SHP77 (cell line): ENCODE results near the gene CEP78.
"Not testable (repeated sequence)": the region's sequence is repeated elsewhere in the genome, so short reads cannot be mapped to it uniquely, and the experiment has no call there.

ENCODE experiments used
- DNase-seq, 2 experiments: peaks; one replicate each; lab custom pipeline; 2025; lab: John Stamatoyannopoulos, UW

CEP78 gene

GRCh38 chr9:78236551-78236910, 656 bp downstream of the CEP78 start:
- no peak for DNase-seq

GRCh38 chr9:78238046-78239038, 2.5 kb downstream of the CEP78 start:
- DNase-seq: no peak

- no peak for DNase-seq
Measured at GRCh38 chr9:78239506-78239905, 3.6 kb downstream of the CEP78 start.

- no peak for DNase-seq
Measured at GRCh38 chr9:78242041-78242440, 6.2 kb downstream of the CEP78 start.

GRCh38 chr9:78243130-78243529, 7.3 kb downstream of the CEP78 start:
- DNase-seq: no peak

- no peak for DNase-seq
Measured at GRCh38 chr9:78245401-78245800, 9.5 kb downstream of the CEP78 start.

GRCh38 chr9:78248635-78249034, 12.8 kb downstream of the CEP78 start:
- DNase-seq: no peak

GRCh38 chr9:78249542-78249941, 13.7 kb downstream of the CEP78 start:
- no peak for DNase-seq

- DNase-seq: no peak
Measured at GRCh38 chr9:78252616-78253015, 16.7 kb downstream of the CEP78 start.

GRCh38 chr9:78253285-78253684, 17.4 kb downstream of the CEP78 start:
- no peak for DNase-seq

- DNase-seq: no peak
Measured at GRCh38 chr9:78261403-78262001, 25.6 kb downstream of the CEP78 start.

- DNase-seq: no peak
Measured at GRCh38 chr9:78262655-78263054, 26.8 kb downstream of the CEP78 start.

- DNase-seq: no peak
Measured at GRCh38 chr9:78267889-78268288, 32.0 kb downstream of the CEP78 start.

- no peak for DNase-seq
Measured at GRCh38 chr9:78269784-78270183, 33.9 kb downstream of the CEP78 start.

GRCh38 chr9:78272307-78272706, 36.4 kb downstream of the CEP78 start:
- DNase-seq: no peak

- DNase-seq: no peak
Measured at GRCh38 chr9:78273761-78274160, 37.9 kb downstream of the CEP78 start.

GRCh38 chr9:78278177-78278777, 42.4 kb downstream of the CEP78 start:
- DNase-seq: no peak

- DNase-seq: no peak
Measured at GRCh38 chr9:78278801-78279200, 42.9 kb downstream of the CEP78 start.

GRCh38 chr9:78280982-78281668, 45.2 kb downstream of the CEP78 start:
- no peak for DNase-seq

GRCh38 chr9:78284181-78284580, 48.3 kb downstream of the CEP78 start:
- not testable (repeated sequence) for DNase-seq

GRCh38 chr9:78286125-78286524, 50.2 kb downstream of the CEP78 start:
- DNase-seq: no peak

GRCh38 chr9:78286946-78287388, 51.1 kb downstream of the CEP78 start:
- DNase-seq: no peak
